Liver (tissue), 9 donors: Measurements from ENCODE around the gene ZNF662. TPM values are rescaled to one million over a fixed set of nuclear protein-coding genes. Genes with fewer than 3 reads are reported as not detected.

Source experiments
- DNase-seq: peaks from one replicate; pipeline ENCODE4 v3.0.0-alpha.2; 2017; ENCODE audit warnings: low spot score
- H3K27ac ChIP-seq, 2 donors: one replicate each; pipeline ENCODE4 v1.7.0; 2013; ENCODE audit warnings: inconsistent platforms in 2 of 2, low read length in 2 of 2, control low read depth in 1 of 2, low read depth in 1 of 2, mild to moderate bottlenecking in 1 of 2
- H3K27me3 ChIP-seq, 4 donors: one replicate each; pipeline versions ENCODE4 v1.6.1 to v1.7.0; 2013; ENCODE audit warnings: low read length in 3 of 4, inconsistent platforms in 1 of 4, mild to moderate bottlenecking in 1 of 4, moderate library complexity in 1 of 4; ENCODE audit not compliant: control insufficient read depth in 4 of 4, insufficient read depth in 4 of 4
- H3K36me3 ChIP-seq, 4 donors: one replicate each; pipeline versions ENCODE4 v1.6.1 to v1.7.0; 2013; ENCODE audit warnings: low read length in 3 of 4, mild to moderate bottlenecking in 3 of 4, low read depth in 1 of 4, moderate library complexity in 1 of 4; ENCODE audit not compliant: control insufficient read depth in 4 of 4, insufficient read depth in 3 of 4
- H3K4me1 ChIP-seq, 4 donors: one replicate each; pipeline versions ENCODE4 v1.6.1 to v1.7.0; 2013; ENCODE audit warnings: low read length in 3 of 4, mild to moderate bottlenecking in 3 of 4, moderate library complexity in 1 of 4; ENCODE audit not compliant: control insufficient read depth in 4 of 4, insufficient read depth in 4 of 4
- H3K4me3 ChIP-seq, 3 donors: one replicate each; pipeline versions ENCODE4 v1.6.1 to v1.7.0; 2013; ENCODE audit warnings: low read length in 3 of 3, control low read depth in 1 of 3, low read depth in 1 of 3, mild to moderate bottlenecking in 1 of 3
- H3K9ac ChIP-seq, 2 donors: one replicate each; pipeline ENCODE4 v1.7.0; 2013; ENCODE audit warnings: low read length in 2 of 2, mild to moderate bottlenecking in 2 of 2, moderate library complexity in 2 of 2, control low read depth in 1 of 2, low read depth in 1 of 2
- H3K9me3 ChIP-seq, 4 donors: one replicate each; pipeline versions ENCODE4 v1.6.1 to v1.7.0; 2013; ENCODE audit warnings: low read length in 3 of 4; ENCODE audit not compliant: control insufficient read depth in 4 of 4
- ATF3 ChIP-seq: IDR thresholded peaks from 2 replicates; pipeline ENCODE4 v1.6.1; 2016; ENCODE audit warnings: antibody characterized with exemption
- CTCF ChIP-seq: fragments of 150-350 bp; IDR thresholded peaks from 2 replicates; pipeline ENCODE4 v1.5.1; 2017; ENCODE audit warnings: improper control_type of control experiment, low read depth, low read length; ENCODE audit not compliant: missing input control
- EGR1 ChIP-seq, 2 donors: IDR thresholded peaks; 2 replicates each; pipeline ENCODE4 v1.6.1; 2016 to 2018; ENCODE audit warnings: antibody characterized with exemption in 2 of 2, low read depth in 2 of 2
- FOXA1 ChIP-seq: IDR thresholded peaks from 2 replicates; pipeline ENCODE4 v1.6.1; 2016; ENCODE audit warnings: antibody characterized with exemption
- FOXA2 ChIP-seq: IDR thresholded peaks from 2 replicates; pipeline ENCODE4 v1.6.1; 2016; ENCODE audit warnings: antibody characterized with exemption
- GABPA ChIP-seq, 2 donors: IDR thresholded peaks in 1 of 2; conservative IDR thresholded peaks in 1 of 2; 2 replicates each; pipeline ENCODE4 v1.6.1; 2016; ENCODE audit warnings: antibody characterized with exemption in 2 of 2, mild to moderate bottlenecking in 1 of 2, moderate library complexity in 1 of 2
- HNF4A ChIP-seq, 2 donors: conservative IDR thresholded peaks; 2 replicates each; pipeline ENCODE4 v1.6.1; 2016; ENCODE audit warnings: antibody characterized with exemption in 2 of 2, mild to moderate bottlenecking in 2 of 2
- HNF4G ChIP-seq: IDR thresholded peaks from 2 replicates; pipeline ENCODE4 v1.6.1; 2016; ENCODE audit warnings: antibody characterized with exemption
- JUND ChIP-seq, 2 donors: IDR thresholded peaks; 2 replicates each; pipeline ENCODE4 v1.6.1; 2016; ENCODE audit warnings: antibody characterized with exemption in 2 of 2
- MAX ChIP-seq: IDR thresholded peaks from 2 replicates; pipeline ENCODE4 v1.6.1; 2016; ENCODE audit warnings: antibody characterized with exemption
- NR2F2 ChIP-seq: IDR thresholded peaks from 2 replicates; pipeline ENCODE4 v1.6.1; 2016; ENCODE audit warnings: antibody characterized with exemption
- RAD21 ChIP-seq, 2 donors: IDR thresholded peaks; 2 replicates each; pipeline ENCODE4 v1.6.1; 2016; ENCODE audit warnings: antibody characterized with exemption in 2 of 2, mild to moderate bottlenecking in 2 of 2
- REST ChIP-seq: IDR thresholded peaks from 2 replicates; pipeline ENCODE4 v1.6.1; 2016; ENCODE audit warnings: antibody characterized with exemption, mild to moderate bottlenecking
- RXRA ChIP-seq, 2 donors: IDR thresholded peaks; 2 replicates each; pipeline ENCODE4 v1.6.1; 2017 to 2018; ENCODE audit warnings: antibody characterized with exemption in 2 of 2, mild to moderate bottlenecking in 1 of 2
- SP1 ChIP-seq: IDR thresholded peaks from 2 replicates; pipeline ENCODE4 v1.6.1; 2018; ENCODE audit warnings: antibody characterized with exemption, mild to moderate bottlenecking
- TAF1 ChIP-seq: conservative IDR thresholded peaks from 2 replicates; pipeline ENCODE4 v1.6.1; 2016; ENCODE audit warnings: antibody characterized with exemption, mild to moderate bottlenecking
- YY1 ChIP-seq: IDR thresholded peaks from 2 replicates; pipeline ENCODE4 v1.6.1; 2016; ENCODE audit warnings: antibody characterized with exemption, mild to moderate bottlenecking
- ZBTB33 ChIP-seq: IDR thresholded peaks from 2 replicates; pipeline ENCODE4 v1.6.1; 2016; ENCODE audit warnings: antibody characterized with exemption
- WGBS: extraction: QIAGEN DNeasy Blood & Tissue Kit; methylation state at CpG from one replicate; pipeline ENCODE4 v1.1.7; 2013; 5-methylcytosine and 5-hydroxymethylcytosine counted together
- polyA plus RNA-seq, 2 donors: library from polyadenylated mRNA; stranded (reverse) in 1 of 2; unstranded in 1 of 2; fragments of 200-250 nt in 1 of 2; fragments of >200 nt in 1 of 2; fragmentation: Nextera tagmentation in 1 of 2; extraction: Ambion mirVana in 1 of 2; gene quantifications; one replicate each; pipeline versions ENCODE4 v1.2.1 to v1.2.3, GENCODE V29; 2013 to 2015
- total RNA-seq, 2 donors: library from RNA; depleted of rRNA; stranded (reverse); fragments of >200 nt; gene quantifications; one replicate each; pipeline ENCODE4 v1.2.3, GENCODE V29; 2014
- donor health status: healthy.
- donor health status: healthy.
- donor health status: healthy.
- donor health status: healthy.
- donor health status: healthy.

Gene ZNF662
- total and polyA plus RNA-seq, 4 donors, result 2.2 to 3.9 (median 2.6) TPM

- no peaks in the 10 kb centered on the region for H3K4me1 ChIP-seq
- TF ChIP-seq ZBTB33, result no peak
- no peak for TF ChIP-seq RAD21 (IDR thresholded peaks at IDR 0.05)
- TF ChIP-seq ATF3, result no peak
- no peak for TF ChIP-seq JUND (IDR thresholded peaks at IDR 0.05)
- no peak for TF ChIP-seq SP1
- no peak for TF ChIP-seq RXRA (IDR thresholded peaks at IDR 0.05)
- no peak for TF ChIP-seq NR2F2
- no peak for TF ChIP-seq TAF1
- TF ChIP-seq EGR1 (IDR thresholded peaks at IDR 0.05; ENCODE audit: low read depth in 2 of 2), result no peak
- no peak for TF ChIP-seq REST
- no peak for TF ChIP-seq HNF4A (conservative IDR thresholded peaks at IDR 0.05)
- no peak for TF ChIP-seq GABPA (IDR thresholded peaks at IDR 0.05 in 1 of 2, conservative IDR thresholded peaks at IDR 0.05 in 1 of 2)
- no peak for TF ChIP-seq MAX
- no peak for TF ChIP-seq FOXA1
- no peak for TF ChIP-seq YY1
- H3K9ac ChIP-seq, result no peak overlapping the region
- no peaks in the 10 kb centered on the region for H3K9me3 ChIP-seq
- H3K27me3 ChIP-seq, result no peaks in the 10 kb centered on the region
- no peaks in the 10 kb centered on the region for H3K36me3 ChIP-seq
- DNase-seq, result no peak
- no peak overlapping the region for H3K4me3 ChIP-seq
- H3K27ac ChIP-seq, result no peak overlapping the region
These were observed 20.4 kb downstream of the ZNF662 start for GRCh38 chr3:42926310-42926709.

GRCh38 chr3:42934111-42934510 is 28.2 kb downstream of the ZNF662 start:
- WGBS, result 88% methylated on average over 5 of the region's 5 CpGs
- DNase-seq, result no peak
- H3K9ac ChIP-seq, result no peak overlapping the region
- H3K9me3 ChIP-seq, result no peaks in the 10 kb centered on the region
- no peaks in the 10 kb centered on the region for H3K36me3 ChIP-seq
- H3K27me3 ChIP-seq, result no peaks in the 10 kb centered on the region
- no peak overlapping the region for H3K4me3 ChIP-seq
- no peak overlapping the region for H3K27ac ChIP-seq
- no peaks in the 10 kb centered on the region for H3K4me1 ChIP-seq
- TF ChIP-seq CTCF (no peak), GABPA (IDR thresholded peaks at IDR 0.05 in 1 of 2, conservative IDR thresholded peaks at IDR 0.05 in 1 of 2) (no peak), YY1 (no peak), SP1 (no peak), HNF4G (no peak), MAX (no peak), FOXA2 (no peak), ATF3 (no peak), JUND (IDR thresholded peaks at IDR 0.05) (no peak), ZBTB33 (no peak), TAF1 (no peak), EGR1 (IDR thresholded peaks at IDR 0.05; ENCODE audit: low read depth in 2 of 2) (no peak), REST (no peak), HNF4A (conservative IDR thresholded peaks at IDR 0.05) (no peak)
